Kidney (tissue), 14 donors: ENCODE data around the gene ZNF639. TPM values are rescaled to one million over a fixed set of nuclear protein-coding genes. Genes with fewer than 3 reads are reported as not detected.
A peak's percentile ranks its signal among the peaks of the same experiment; 100 is the strongest.

Experiments used
- DNase-seq, 5 donors: peaks; one replicate each; pipeline ENCODE4 v3.0.0-alpha.2; 2013 to 2020
- FAIRE-seq: peaks from 2 replicates; lab custom pipeline; 2012; peaks lifted over from hg19 to GRCh38; lab: Jason Lieb, UNC
- H3K27ac ChIP-seq, 2 donors: one replicate each; pipeline ENCODE4 v1.7.0; 2013; ENCODE audit warnings: low read depth in 2 of 2, low read length in 2 of 2, inconsistent platforms in 1 of 2
- H3K27me3 ChIP-seq: one replicate; pipeline ENCODE4 v1.7.1; 2013; ENCODE audit warnings: low read length, inconsistent platforms; ENCODE audit not compliant: control insufficient read depth, insufficient read depth
- H3K36me3 ChIP-seq, 3 donors: one replicate each; pipeline versions ENCODE4 v1.7.0 to v1.7.1; 2013; ENCODE audit warnings: low read length in 3 of 3, control low read depth in 1 of 3, inconsistent platforms in 1 of 3; ENCODE audit not compliant: insufficient read depth in 3 of 3, control insufficient read depth in 2 of 3
- H3K4me1 ChIP-seq, 3 donors: one replicate each; pipeline versions ENCODE4 v1.7.0 to v1.7.1; 2013; ENCODE audit warnings: low read length in 3 of 3, inconsistent platforms in 1 of 3, low read depth in 1 of 3; ENCODE audit not compliant: control insufficient read depth in 2 of 3, insufficient read depth in 2 of 3
- H3K4me3 ChIP-seq, 3 donors: one replicate each; pipeline versions ENCODE4 v1.7.0 to v1.8.1; 2013; ENCODE audit warnings: low read length in 3 of 3, control low read depth in 1 of 3, inconsistent platforms in 1 of 3
- H3K9ac ChIP-seq, 3 donors: one replicate each; pipeline versions ENCODE4 v1.7.0 to v1.7.1; 2013; ENCODE audit warnings: low read length in 3 of 3, control low read depth in 1 of 3, inconsistent platforms in 1 of 3
- H3K9me3 ChIP-seq, 3 donors: one replicate each; pipeline versions ENCODE4 v1.7.0 to v1.7.1; 2013; ENCODE audit warnings: low read length in 3 of 3, control low read depth in 1 of 3, inconsistent platforms in 1 of 3; ENCODE audit not compliant: control insufficient read depth in 2 of 3, insufficient read depth in 1 of 3
- intact Hi-C: fragments of 100-400 bp; cut with DNase I; formaldehyde crosslinking; loops from one replicate; pipeline ENCODE4 v1.11.1; 2022
- polyA plus RNA-seq: library from polyadenylated mRNA; stranded (reverse); fragments of 350-450 nt; fragmentation: Illumina TruSeq; extraction: RNeasy Lipid Tissue Mini Kit (QIAGEN cat#74804); gene quantifications from one replicate; pipeline ENCODE4 v1.2.3, GENCODE V29; 2014; ENCODE audit warnings: low read depth, low replicate concordance; ENCODE audit not compliant: insufficient read depth
- total RNA-seq: library from RNA; stranded (reverse); fragmentation: NEBNext Ultra II Directional; extraction: Animal tissue kit (Norgen Biotek cat#: 25700); gene quantifications from one replicate; pipeline ENCODE4 v1.2.1, GENCODE V29; 2021
- TF ChIP-seq, protein P1 (sequence below): IDR thresholded peaks from 3 replicates; pipeline ENCODE4 v1.5.1; 2012; ENCODE audit warnings: mild to moderate bottlenecking, moderate library complexity, borderline replicate concordance; ENCODE audit not compliant: insufficient read depth; ENCODE audit errors: extremely low read depth
- donor health status: control.
- donor health status: control.
- donor health status: control.
- donor health status: control.
- donor health status: control.
- donor health status: DM: yes; HTN: yes; CAD: no.
- donor health status: Normal renal cell carcinoma (clear cell type).

Gene ZNF639
- total and polyA plus RNA-seq, 2 donors from 2014 or later, result 17.9 to 35.6 TPM

DNA sequence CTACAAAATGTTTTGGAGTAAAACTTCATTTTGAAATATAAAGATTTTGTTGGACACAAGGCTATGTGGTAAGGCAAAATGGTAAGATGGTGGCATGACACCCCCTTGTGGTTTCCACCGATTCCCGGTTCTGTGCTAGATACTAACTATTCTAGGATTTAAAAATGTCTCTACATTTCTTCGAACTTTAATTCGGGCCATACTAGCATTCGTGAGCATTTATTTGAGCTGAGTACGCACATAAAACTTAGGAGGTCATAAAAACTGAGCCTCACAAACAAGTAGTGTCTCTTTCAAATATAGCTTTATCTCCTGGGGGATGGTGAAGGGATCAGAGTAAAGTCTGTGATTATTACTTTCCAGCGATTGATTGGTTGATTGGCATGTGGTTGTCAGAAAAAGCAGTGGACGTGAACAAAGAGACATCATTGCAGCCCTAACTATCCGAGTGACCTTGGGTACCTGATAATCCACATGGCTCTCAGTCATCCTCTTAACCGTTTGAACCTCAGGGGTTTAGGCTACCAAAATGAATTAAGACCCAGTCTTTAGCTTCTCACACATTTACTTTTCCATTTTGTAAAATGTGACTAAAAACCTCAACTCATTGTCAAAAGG lies 1.1 kb upstream of the ZNF639 start:
- TF ChIP-seq, protein P1, sequence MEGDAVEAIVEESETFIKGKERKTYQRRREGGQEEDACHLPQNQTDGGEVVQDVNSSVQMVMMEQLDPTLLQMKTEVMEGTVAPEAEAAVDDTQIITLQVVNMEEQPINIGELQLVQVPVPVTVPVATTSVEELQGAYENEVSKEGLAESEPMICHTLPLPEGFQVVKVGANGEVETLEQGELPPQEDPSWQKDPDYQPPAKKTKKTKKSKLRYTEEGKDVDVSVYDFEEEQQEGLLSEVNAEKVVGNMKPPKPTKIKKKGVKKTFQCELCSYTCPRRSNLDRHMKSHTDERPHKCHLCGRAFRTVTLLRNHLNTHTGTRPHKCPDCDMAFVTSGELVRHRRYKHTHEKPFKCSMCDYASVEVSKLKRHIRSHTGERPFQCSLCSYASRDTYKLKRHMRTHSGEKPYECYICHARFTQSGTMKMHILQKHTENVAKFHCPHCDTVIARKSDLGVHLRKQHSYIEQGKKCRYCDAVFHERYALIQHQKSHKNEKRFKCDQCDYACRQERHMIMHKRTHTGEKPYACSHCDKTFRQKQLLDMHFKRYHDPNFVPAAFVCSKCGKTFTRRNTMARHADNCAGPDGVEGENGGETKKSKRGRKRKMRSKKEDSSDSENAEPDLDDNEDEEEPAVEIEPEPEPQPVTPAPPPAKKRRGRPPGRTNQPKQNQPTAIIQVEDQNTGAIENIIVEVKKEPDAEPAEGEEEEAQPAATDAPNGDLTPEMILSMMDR, result peak; percentile 24
- H3K9me3 ChIP-seq, result no peaks in the 10 kb centered on the region
- FAIRE-seq, result no peak
- peak overlapping the region; percentile 71 to 95 (median 84) for H3K4me3 ChIP-seq
- peak overlapping the region; percentile 21 to 92 (median 90) for H3K9ac ChIP-seq
- peaks cover 0 to 13% (median 2%) of the 10 kb centered on the region in 3 donors for H3K4me1 ChIP-seq
- intact Hi-C loops, result no loop called here
- peak in 3 of 5 donors; percentile 33 to 73 (median 56) for DNase-seq
- H3K27me3 ChIP-seq, result no peaks in the 10 kb centered on the region
- no peaks in the 10 kb centered on the region for H3K36me3 ChIP-seq
- peak overlapping the region; percentile 87 to 96 for H3K27ac ChIP-seq

DNA sequence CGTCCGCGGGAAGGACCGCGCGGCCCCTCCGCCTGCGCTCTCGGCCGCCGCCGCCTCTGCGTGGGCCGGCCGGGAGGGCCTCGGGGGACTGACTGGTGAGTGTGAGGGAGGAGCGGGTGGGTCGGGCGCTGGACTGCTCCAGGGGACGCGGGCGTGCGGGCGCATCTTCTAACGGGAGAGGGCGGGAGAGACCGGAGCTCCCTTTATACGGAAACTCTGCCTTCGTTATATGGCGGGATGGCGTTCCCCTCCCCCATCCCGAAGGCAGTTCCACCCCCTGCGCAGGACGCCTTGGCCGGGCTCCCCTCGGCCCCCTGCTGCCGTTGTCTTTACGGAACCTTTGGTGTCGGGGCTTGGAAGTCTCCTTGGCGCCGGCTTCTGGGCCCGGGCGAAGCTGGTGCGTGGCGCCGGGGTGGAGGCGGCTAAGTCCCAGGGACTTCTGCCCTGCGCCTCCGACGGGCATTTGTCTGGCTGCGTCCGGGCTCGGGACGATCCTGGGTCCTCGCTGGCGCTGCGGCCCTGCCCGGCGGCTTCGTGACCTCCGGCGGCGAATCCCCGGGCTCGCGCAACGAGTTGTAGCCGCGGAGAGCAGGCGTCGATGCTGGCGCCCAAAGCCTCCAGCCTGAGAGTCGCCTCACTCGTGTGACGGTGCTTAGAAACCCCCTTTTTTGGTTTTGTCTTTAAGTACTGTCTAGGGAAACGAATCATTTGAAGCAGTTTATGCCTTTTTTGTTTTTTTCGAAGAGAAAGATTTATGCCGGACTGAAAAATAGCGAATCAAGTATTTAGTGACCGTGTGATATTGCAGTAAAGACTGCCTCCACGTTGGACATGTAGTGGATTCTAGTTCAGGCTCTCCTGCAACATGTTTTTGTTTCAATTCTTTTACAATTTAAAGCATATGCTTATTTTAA lies 623 bp downstream of the ZNF639 start:
- H3K36me3 ChIP-seq, result no peaks in the 10 kb centered on the region
- H3K9ac ChIP-seq, result peak overlapping the region; percentile 84 to 92 (median 85)
- DNase-seq (peak; percentile 78 to 93 (median 82)), FAIRE-seq (no peak)
- H3K9me3 ChIP-seq, result no peaks in the 10 kb centered on the region
- intact Hi-C loops, result no loop called here
- TF ChIP-seq, protein P1, result no peak
- H3K4me1 ChIP-seq, result peaks cover 0 to 13% (median 2%) of the 10 kb centered on the region in 3 donors
- H3K27me3 ChIP-seq, result no peaks in the 10 kb centered on the region
- peak overlapping the region; percentile 84 to 91 (median 90) for H3K4me3 ChIP-seq
- peak overlapping the region; percentile 87 to 96 for H3K27ac ChIP-seq

GRCh38 chr3:179324270-179324754 lies 1.5 kb downstream of the ZNF639 start:
- H3K27ac ChIP-seq, result no peak overlapping the region
- peaks cover 0 to 13% (median 2%) of the 10 kb centered on the region in 3 donors for H3K4me1 ChIP-seq
- DNase-seq (peak in 2 of 5 donors; percentile 29 to 34), FAIRE-seq (no peak)
- H3K9ac ChIP-seq, result peak overlapping the region; percentile 84 to 92 (median 85)
- H3K27me3 ChIP-seq, result no peaks in the 10 kb centered on the region
- intact Hi-C loops, result no loop called here
- TF ChIP-seq, protein P1, result no peak
- peak overlapping the region; percentile 84 to 91 (median 90) for H3K4me3 ChIP-seq
- no peaks in the 10 kb centered on the region for H3K9me3 ChIP-seq
- peaks cover 4 to 7% (median 5%) of the 10 kb centered on the region in 3 donors for H3K36me3 ChIP-seq
